SK-N-SH (cell line): ENCODE measurements around the gene CHST1. TPM values are rescaled to one million over a fixed set of nuclear protein-coding genes. Genes with fewer than 3 reads are reported as not detected.

Source experiments
- CTCF ChIA-PET: fragments of 300-600, 350-600 bp; formaldehyde crosslinking; extraction: SDS; loops from one replicate; lab custom pipeline; 2021; lab: Yijun Ruan, JAX
- POLR2A ChIA-PET: fragments of 350-600 bp; sonication (Branson Sonifier 250); formaldehyde crosslinking; extraction: SDS; loops from one replicate; lab custom pipeline; 2020; ENCODE audit warnings: antibody characterized with exemption, inconsistent platforms; lab: Yijun Ruan, JAX
- DNase-seq: peaks from one replicate; pipeline ENCODE4 v3.0.0; 2012
- H2AFZ ChIP-seq: fragments of 200-600 bp; sonication (generic); 2 replicates; pipeline ENCODE4 v1.8.1; 2016; ENCODE audit warnings: antibody characterized with exemption, mild to moderate bottlenecking, low read depth
- H3F3A ChIP-seq: fragments of 200-600 bp; sonication (generic); replicated peaks from 2 replicates; pipeline ENCODE3; 2016; ENCODE audit warnings: antibody characterized with exemption, mild to moderate bottlenecking; ENCODE audit not compliant: insufficient read depth
- H3K27ac ChIP-seq, 2 experiments: fragments of 200-500 bp in 1 of 2; fragments of 200-600 bp in 1 of 2; sonication (Bioruptor generic) in 1 of 2; sonication (generic), shearing (Covaris generic) in 1 of 2; 2 replicates each; pipeline versions ENCODE4 v1.5.1 to v1.6.1; 2014 to 2016; ENCODE audit warnings: low read depth in 2 of 2, inconsistent platforms in 1 of 2, low read length in 1 of 2, mild to moderate bottlenecking in 1 of 2, mixed read lengths in 1 of 2
- H3K27me3 ChIP-seq: fragments of 200-600 bp; sonication (generic), shearing (Covaris generic); 2 replicates; pipeline ENCODE4 v1.6.1; 2016; ENCODE audit warnings: mixed run types; ENCODE audit not compliant: insufficient read depth
- H3K36me3 ChIP-seq, 2 experiments: fragments of 200-500 bp in 1 of 2; fragments of 200-600 bp in 1 of 2; sonication (Bioruptor generic) in 1 of 2; sonication (generic) in 1 of 2; replicated peaks in 1 of 2; 2 replicates each; pipeline versions ENCODE3 to v1.5.1; 2014 to 2016; ENCODE audit warnings: low read length in 1 of 2, mild to moderate bottlenecking in 1 of 2; ENCODE audit not compliant: insufficient read depth in 2 of 2, control insufficient read depth in 1 of 2
- H3K4me1 ChIP-seq, 2 experiments: fragments of 200-500 bp in 1 of 2; fragments of 200-600 bp in 1 of 2; sonication (Bioruptor generic) in 1 of 2; sonication (generic), shearing (Covaris generic) in 1 of 2; 2 replicates each; pipeline versions ENCODE4 v1.5.1 to v1.6.1; 2014 to 2016; ENCODE audit warnings: low read depth in 1 of 2, low read length in 1 of 2, mixed run types in 1 of 2; ENCODE audit not compliant: insufficient read depth in 2 of 2, control insufficient read depth in 1 of 2
- H3K4me2 ChIP-seq: fragments of 200-600 bp; sonication (generic), shearing (Covaris generic); 2 replicates; pipeline ENCODE4 v1.6.1; 2017; ENCODE audit warnings: mixed run types
- H3K4me3 ChIP-seq, 2 experiments: fragments of 200-500 bp in 1 of 2; fragments of 200-600 bp in 1 of 2; sonication (Bioruptor generic) in 1 of 2; sonication (generic), shearing (Covaris generic) in 1 of 2; 2 replicates each; pipeline versions ENCODE4 v1.5.1 to v1.8.1; 2014 to 2016; ENCODE audit warnings: low read depth in 2 of 2, inconsistent platforms in 1 of 2, low read length in 1 of 2, mild to moderate bottlenecking in 1 of 2, mixed read lengths in 1 of 2, moderate library complexity in 1 of 2
- H3K79me2 ChIP-seq: fragments of 200-600 bp; sonication (generic); 2 replicates; pipeline ENCODE4 v1.8.1; 2017; ENCODE audit warnings: mild to moderate bottlenecking; ENCODE audit not compliant: insufficient read depth
- H3K9ac ChIP-seq: fragments of 200-600 bp; sonication (generic); 2 replicates; pipeline ENCODE4 v1.6.1; 2017; ENCODE audit warnings: mixed run types
- H3K9me2 ChIP-seq: fragments of 200-600 bp; sonication (generic); 2 replicates; pipeline ENCODE4 v1.6.1; 2017; ENCODE audit warnings: mixed run types
- H3K9me3 ChIP-seq: fragments of 200-600 bp; sonication (generic); 2 replicates; pipeline ENCODE4 v1.6.1; 2017; ENCODE audit warnings: mixed run types, mild to moderate bottlenecking, moderate library complexity
- H4K20me1 ChIP-seq: fragments of 200-600 bp; sonication (generic); 2 replicates; pipeline ENCODE4 v1.6.1; 2017; ENCODE audit warnings: mild to moderate bottlenecking, mixed run types; ENCODE audit not compliant: insufficient read depth
- CHD2 ChIP-seq: fragments of 150-350 bp; IDR thresholded peaks from 2 replicates; pipeline ENCODE4 v1.6.1; 2018; ENCODE audit warnings: low read length; ENCODE audit not compliant: partially characterized antibody
- CTCF ChIP-seq: fragments of 200-600 bp; sonication (generic); IDR thresholded peaks from 2 replicates; pipeline ENCODE4 v1.6.1; 2017; ENCODE audit warnings: antibody characterized with exemption, mild to moderate bottlenecking, moderate library complexity
- ELF1 ChIP-seq: IDR thresholded peaks from 2 replicates; pipeline ENCODE4 v1.4.0; 2012
- EP300 ChIP-seq, 2 experiments: IDR thresholded peaks; 2 replicates each; pipeline versions ENCODE4 v1.4.0 to v1.6.1; 2012; ENCODE audit warnings: borderline replicate concordance in 1 of 2, low read depth in 1 of 2, low read length in 1 of 2
- EZH2phosphoT487 ChIP-seq: fragments of 200-600 bp; sonication (generic); IDR thresholded peaks from 2 replicates; pipeline ENCODE4 v1.6.1; 2017; ENCODE audit warnings: low read depth, mixed run types, mild to moderate bottlenecking, antibody characterized with exemption, moderate library complexity, borderline replicate concordance
- FOSL2 ChIP-seq: IDR thresholded peaks from 2 replicates; pipeline ENCODE4 v1.4.0; 2012; ENCODE audit warnings: low read depth, mild to moderate bottlenecking, moderate library complexity, borderline replicate concordance
- IRF3 ChIP-seq: fragments of 150-350 bp; IDR thresholded peaks from 2 replicates; pipeline ENCODE4 v1.6.1; 2016; ENCODE audit warnings: mild to moderate bottlenecking, low read depth, low read length
- JUND ChIP-seq: IDR thresholded peaks from 2 replicates; pipeline ENCODE4 v1.4.0; 2012
- MAX ChIP-seq: IDR thresholded peaks from 2 replicates; pipeline ENCODE4 v1.4.0; 2012; ENCODE audit warnings: low read depth
- MEF2A ChIP-seq: IDR thresholded peaks from 2 replicates; pipeline ENCODE4 v1.4.0; 2012; ENCODE audit warnings: low read depth, borderline replicate concordance
- NFIC ChIP-seq: IDR thresholded peaks from 2 replicates; pipeline ENCODE4 v1.4.0; 2012; ENCODE audit warnings: borderline replicate concordance
- PBX3 ChIP-seq: IDR thresholded peaks from 2 replicates; pipeline ENCODE4; 2012
- RAD21 ChIP-seq: IDR thresholded peaks from 2 replicates; pipeline ENCODE4 v1.6.1; 2012; ENCODE audit warnings: mild to moderate bottlenecking, low read length
- RFX5 ChIP-seq: IDR thresholded peaks from 2 replicates; pipeline ENCODE4 v1.6.1; 2012; ENCODE audit warnings: mild to moderate bottlenecking, improper control_type of control experiment, low read length
- RXRA ChIP-seq: IDR thresholded peaks from 2 replicates; pipeline ENCODE4 v1.4.0; 2012; ENCODE audit warnings: low read depth, mild to moderate bottlenecking, borderline replicate concordance
- SIN3A ChIP-seq: IDR thresholded peaks from 2 replicates; pipeline ENCODE4 v1.6.1; 2012; ENCODE audit warnings: low read depth, mild to moderate bottlenecking, low read length, moderate library complexity, borderline replicate concordance
- SMC3 ChIP-seq: IDR thresholded peaks from 2 replicates; pipeline ENCODE4 v1.6.1; 2012; ENCODE audit warnings: low read depth, low read length, improper control_type of control experiment
- TCF12 ChIP-seq: IDR thresholded peaks from 2 replicates; pipeline ENCODE4 v1.4.0; 2012
- ZBTB33 ChIP-seq: IDR thresholded peaks from 2 replicates; pipeline ENCODE4 v1.4.0; 2012; ENCODE audit warnings: low read depth, borderline replicate concordance
- WGBS: methylation state at CpG from one replicate; pipeline ENCODE4 v1.1.6; 2017; ENCODE audit warnings: low lambda C conversion rate; 5-methylcytosine and 5-hydroxymethylcytosine counted together
- polyA plus RNA-seq, 3 experiments: library from polyadenylated mRNA; depleted of rRNA; stranded (reverse); fragments of >200 nt; gene quantifications; 2 replicates each; pipeline ENCODE4 v1.2.3, GENCODE V29; 2012

Gene CHST1
- polyA plus RNA-seq, 1 of the 3 experiments (the other 2 are of a cell fraction): 4.9 TPM

GRCh38 chr11:45676522-45677095, 11.2 kb upstream of the CHST1 start:
- no peaks in the 10 kb centered on the region for H3K9me3 ChIP-seq
- no peak overlapping the region for H2AFZ ChIP-seq
- no peak for DNase-seq
- H3K4me2 ChIP-seq: no peak overlapping the region
- TF ChIP-seq RFX5 (no peak), EZH2phosphoT487 (no peak), TCF12 (no peak)
- no peaks in the 10 kb centered on the region for H3K36me3 ChIP-seq
- peaks cover 0 to 2% of the 10 kb centered on the region in 2 experiments; a peak in 1 of 4 replicates for H3K4me1 ChIP-seq
- no peak overlapping the region for H3K9ac ChIP-seq
- H3F3A ChIP-seq: no peaks in the 10 kb centered on the region
- POLR2A ChIA-PET: no interaction called here
- CTCF ChIA-PET: interaction anchor here (0.8 to 2.3 kb wide), 5 partner anchors 16 to 305 kb away, joined by 3 to 10 read pairs (median 4); no protein-coding TSS in a partner anchor
- H4K20me1 ChIP-seq: no peaks in the 10 kb centered on the region
- no peaks in the 10 kb centered on the region for H3K79me2 ChIP-seq
- WGBS: 65% methylated on average over 5 of the region's 7 CpGs
- H3K27me3 ChIP-seq: peaks cover 6% of the 10 kb centered on the region; the same call in 1 of the 2 replicates
- no peak overlapping the region for H3K4me3 ChIP-seq
- H3K27ac ChIP-seq: no peak overlapping the region
- H3K9me2 ChIP-seq: no peaks in the 10 kb centered on the region

- H4K20me1 ChIP-seq: no peaks in the 10 kb centered on the region
- no peak overlapping the region for H3K4me2 ChIP-seq
- peaks cover 0 to 2% of the 10 kb centered on the region in 2 experiments; a peak in 1 of 4 replicates for H3K4me1 ChIP-seq
- ChIA-PET CTCF (interaction anchor here (1.1 to 2.3 kb wide), 3 partner anchors 21 to 304 kb away, joined by 3 to 10 read pairs (median 3); no protein-coding TSS in a partner anchor), POLR2A (no interaction called here)
- no peaks in the 10 kb centered on the region for H3K9me2 ChIP-seq
- no peak overlapping the region for H3K4me3 ChIP-seq
- H3K27ac ChIP-seq: no peak overlapping the region
- peaks cover 6% of the 10 kb centered on the region; the same call in 1 of the 2 replicates for H3K27me3 ChIP-seq
- H3K9me3 ChIP-seq: no peaks in the 10 kb centered on the region
- H3K9ac ChIP-seq: no peak overlapping the region
- TF ChIP-seq MEF2A (no peak), ELF1 (no peak), EZH2phosphoT487 (no peak), SIN3A (no peak), RAD21 (no peak), NFIC (no peak), CHD2 (no peak), SMC3 (no peak), FOSL2 (no peak), CTCF (no peak), JUND (no peak), ZBTB33 (no peak), EP300 (IDR thresholded peaks at IDR 0.05; ENCODE audit: borderline replicate concordance in 1 of 2, low read depth in 1 of 2, low read length in 1 of 2) (no peak), RXRA (no peak), PBX3 (no peak), TCF12 (no peak), IRF3 (no peak), MAX (no peak)
- no peak for DNase-seq
- H2AFZ ChIP-seq: no peak overlapping the region
- no peaks in the 10 kb centered on the region for H3K79me2 ChIP-seq
- H3F3A ChIP-seq: no peaks in the 10 kb centered on the region
- WGBS: 65% methylated on average over 4 of the region's 4 CpGs
- no peaks in the 10 kb centered on the region for H3K36me3 ChIP-seq
Observed at GRCh38 chr11:45675646-45676045, 10.2 kb upstream of the CHST1 start.
